A549 (cell line): ENCODE results near the gene CLASP1. TPM values are rescaled to one million over a fixed set of nuclear protein-coding genes. Genes with fewer than 3 reads are reported as not detected.
"Not testable (repeated sequence)": the region's sequence is repeated elsewhere in the genome, so short reads cannot be mapped to it uniquely, and the experiment has no call there.

ENCODE experiments used
- ATAC-seq, 2 experiments: fragments of 200-7000 bp in 1 of 2; fragments of >200 bp in 1 of 2; cut with Nextera tagmentation in 1 of 2; cut with Tn5 transposase in 1 of 2; 3 replicates each; pipeline versions ENCODE4 v1.8.0 to v1.9.1; 2018 to 2020; ENCODE audit warnings: mild to moderate bottlenecking in 1 of 2, moderate library complexity in 1 of 2
- CTCF ChIA-PET: fragments of 300-600 bp; sonication (Branson Sonifier 250); formaldehyde crosslinking; extraction: SDS; loops from one replicate; lab custom pipeline; 2021; ENCODE audit warnings: antibody characterized with exemption, inconsistent platforms; lab: Yijun Ruan, JAX
- POLR2A ChIA-PET: fragments of 350-600 bp; formaldehyde crosslinking; extraction: SDS; loops from one replicate; lab custom pipeline; 2021; ENCODE audit warnings: antibody characterized with exemption, inconsistent platforms; lab: Yijun Ruan, JAX
- DNase-seq, 2 experiments: peaks; one replicate each; pipeline versions ENCODE4 v3.0.0 to v3.0.0-alpha.2; 2011 to 2016; ENCODE audit warnings: low read depth in 1 of 2, low spot score in 1 of 2
- FAIRE-seq: peaks from 2 replicates; lab custom pipeline; 2011; peaks lifted over from hg19 to GRCh38; lab: Jason Lieb, UNC
- H3K27ac ChIP-seq, 2 experiments: fragments of >200 bp; sonication (Bioruptor Twin); formaldehyde crosslinking; 3 replicates each; pipeline ENCODE4 v1.5.1; 2016 to 2017
- H3K4me1 ChIP-seq: fragments of >200 bp; sonication (Bioruptor Twin); formaldehyde crosslinking; 3 replicates; pipeline ENCODE4 v1.6.1; 2016
- H3K4me2 ChIP-seq: fragments of >200 bp; sonication (Bioruptor Twin); formaldehyde crosslinking; 3 replicates; pipeline ENCODE4 v1.6.1; 2016
- H3K4me3 ChIP-seq: fragments of >200 bp; sonication (Bioruptor Twin); formaldehyde crosslinking; 3 replicates; pipeline ENCODE4 v1.5.1; 2016
- H3K9me3 ChIP-seq: fragments of >200 bp; sonication (Bioruptor Twin); formaldehyde crosslinking; 3 replicates; pipeline ENCODE4 v1.6.1; 2016
- BCL3 ChIP-seq: fragments of >200 bp; sonication (Bioruptor Twin); formaldehyde crosslinking; IDR thresholded peaks from 3 replicates; pipeline ENCODE4 v1.6.1; 2016
- CBX8 ChIP-seq: fragments of 200-600 bp; sonication (generic); IDR thresholded peaks from 2 replicates; pipeline ENCODE4 v1.6.1; 2016
- ELK1 ChIP-seq: fragments of 150-350 bp; IDR thresholded peaks from 2 replicates; pipeline ENCODE4 v1.6.1; 2014; ENCODE audit warnings: low read depth, mild to moderate bottlenecking, low read length
- FOSB ChIP-seq: fragments of 250-450 bp; sonication (Bioruptor Pico); IDR thresholded peaks from 2 replicates; pipeline ENCODE4 v1.5.0; 2020; ENCODE audit warnings: mild to moderate bottlenecking, moderate library complexity
- JUNB ChIP-seq: fragments of >200 bp; sonication (Bioruptor Twin); formaldehyde crosslinking; IDR thresholded peaks from 2 replicates; pipeline ENCODE4 v1.6.1; 2016
- KDM5A ChIP-seq: fragments of 200-600 bp; sonication (generic); IDR thresholded peaks from 2 replicates; pipeline ENCODE4 v1.6.1; 2016; ENCODE audit warnings: antibody characterized with exemption, mild to moderate bottlenecking
- NR3C1 ChIP-seq: fragments of >200 bp; sonication (Bioruptor Twin); formaldehyde crosslinking; IDR thresholded peaks from 3 replicates; pipeline ENCODE4 v1.6.1; 2017
- PBX3 ChIP-seq: IDR thresholded peaks from 2 replicates; pipeline ENCODE4 v1.6.1; 2012
- RARB ChIP-seq: fragments of 250-450 bp; sonication (Bioruptor Pico); IDR thresholded peaks from 2 replicates; pipeline ENCODE4 v1.8.0; 2021; ENCODE audit warnings: mild to moderate bottlenecking, moderate library complexity
- RFX5 ChIP-seq: fragments of 450-650 bp; IDR thresholded peaks from 2 replicates; pipeline ENCODE4 v1.7.1; 2014; ENCODE audit warnings: antibody characterized with exemption, mild to moderate bottlenecking, moderate library complexity
- SMC3 ChIP-seq: fragments of >200 bp; sonication (Bioruptor Twin); formaldehyde crosslinking; IDR thresholded peaks from 3 replicates; pipeline ENCODE4 v1.6.1; 2018; ENCODE audit warnings: inconsistent platforms
- SREBF2 ChIP-seq: fragments of 450-650 bp; IDR thresholded peaks from 2 replicates; pipeline ENCODE4 v1.6.1; 2014; ENCODE audit warnings: mild to moderate bottlenecking, moderate library complexity
- TFCP2L1 ChIP-seq: fragments of 250-450 bp; sonication (Bioruptor Pico); IDR thresholded peaks from 2 replicates; pipeline ENCODE4 v1.5.0; 2021; ENCODE audit warnings: mild to moderate bottlenecking
- TP53 ChIP-seq: fragments of 250-450 bp; sonication (Bioruptor Pico); IDR thresholded peaks from 2 replicates; pipeline ENCODE4 v1.5.0; 2021; ENCODE audit warnings: mild to moderate bottlenecking, moderate library complexity
- ZSCAN20 ChIP-seq: fragments of 250-450 bp; sonication (Bioruptor Pico); IDR thresholded peaks from 2 replicates; pipeline ENCODE4 v1.8.0; 2022; ENCODE audit warnings: mild to moderate bottlenecking, moderate library complexity
- WGBS: methylation state at CpG from one replicate; pipeline ENCODE4 v1.1.6; 2017; ENCODE audit errors: missing lambda C conversion rate; 5-methylcytosine and 5-hydroxymethylcytosine counted together
- polyA plus RNA-seq, 4 experiments: library from polyadenylated mRNA; depleted of rRNA in 3 of 4; stranded (reverse); fragments of >200 nt; fragmentation: RNase III in 1 of 4; extraction: RNeasy Plus Mini Kit Qiagen cat#74134 plus additional on column Dnase treatment in 1 of 4; gene quantifications; 2 replicates in 3 of 4; 3 replicates in 1 of 4; pipeline ENCODE4 v1.2.3, GENCODE V29; 2011 to 2017

CLASP1 gene
- polyA plus RNA-seq, 2 of the 4 experiments (the other 2 are of a cell fraction) = 11.7 to 15.8 TPM

- no peak overlapping the region for H3K4me2 ChIP-seq
- FAIRE-seq (no peak), DNase-seq (no peak), ATAC-seq (no peak)
- POLR2A ChIA-PET = no interaction called here
- CTCF ChIA-PET = interaction anchor here (1.4 to 6.2 kb wide), 2 partner anchors 8 to 10 kb away, joined by 4 to 41 read pairs; no protein-coding TSS in a partner anchor
- no peaks in the 10 kb centered on the region for H3K4me1 ChIP-seq
- H3K9me3 ChIP-seq = no peaks in the 10 kb centered on the region
- H3K27ac ChIP-seq = no peak overlapping the region
- no peak for TF ChIP-seq KDM5A
- TF ChIP-seq PBX3 = no peak
- no peak for TF ChIP-seq RARB (CRISPR knock-in tag)
- no peak for TF ChIP-seq NR3C1
- no peak for TF ChIP-seq TP53 (CRISPR knock-in tag)
- TF ChIP-seq SMC3 = no peak
- no peak for TF ChIP-seq ELK1
- no peak for TF ChIP-seq BCL3
- TF ChIP-seq FOSB = no peak
- no peak for TF ChIP-seq SREBF2
- TF ChIP-seq CBX8 = no peak
- TF ChIP-seq TFCP2L1 (CRISPR knock-in tag) = no peak
- no peak for TF ChIP-seq ZSCAN20 (CRISPR knock-in tag)
- WGBS = 95% methylated on average over 6 of the region's 6 CpGs
- no peak overlapping the region for H3K4me3 ChIP-seq
Measured at GRCh38 chr2:121345101-121345500, 304.2 kb downstream of the CLASP1 start.

- H3K4me2 ChIP-seq, H3K27ac ChIP-seq, H3K4me1 ChIP-seq, POLR2A ChIA-PET, ATAC-seq, DNase-seq, FAIRE-seq, H3K9me3 ChIP-seq, H3K4me3 ChIP-seq: not testable (repeated sequence)
- 95% methylated on average over 12 of the region's 12 CpGs for WGBS
- CTCF ChIA-PET = interaction anchor here (0.7 to 6.2 kb wide), 5 partner anchors 9 to 215 kb away, joined by 3 to 41 read pairs (median 4); no protein-coding TSS in a partner anchor
Measured at GRCh38 chr2:121343828-121344399, 305.3 kb downstream of the CLASP1 start.

GRCh38 chr2:121343191-121343590 lies 306.1 kb downstream of the CLASP1 start:
- Histone ChIP-seq H3K4me2 (no peak overlapping the region), H3K9me3 (no peaks in the 10 kb centered on the region), H3K4me3 (no peak overlapping the region), H3K4me1 (no peaks in the 10 kb centered on the region)
- ChIA-PET CTCF (interaction anchor here (0.8 to 6.2 kb wide), 3 partner anchors 12 to 248 kb away, joined by 3 to 41 read pairs (median 5); no protein-coding TSS in a partner anchor), POLR2A (no interaction called here)
- FAIRE-seq = no peak
- 94% methylated on average over 2 of the region's 2 CpGs for WGBS
- no peak for ATAC-seq
- no peak for DNase-seq
- TF ChIP-seq JUNB = no peak
- TF ChIP-seq, all 56 proteins: peak for 0
- H3K27ac ChIP-seq = no peak overlapping the region

- H3K4me3 ChIP-seq = no peak overlapping the region
- WGBS = 88% methylated on average over 5 of the region's 5 CpGs
- no peak overlapping the region for H3K27ac ChIP-seq
- no peak for DNase-seq
- no peaks in the 10 kb centered on the region for H3K4me1 ChIP-seq
- ChIA-PET CTCF (interaction anchor here (1.1 to 6.2 kb wide), 3 partner anchors 13 to 247 kb away, joined by 3 to 41 read pairs (median 5); no protein-coding TSS in a partner anchor), POLR2A (no interaction called here)
- no peak overlapping the region for H3K4me2 ChIP-seq
- TF ChIP-seq RFX5 (no peak), TP53 (CRISPR knock-in tag) (no peak)
- no peaks in the 10 kb centered on the region for H3K9me3 ChIP-seq
- ATAC-seq = no peak
- no peak for FAIRE-seq
Measured at GRCh38 chr2:121342751-121343150, 306.5 kb downstream of the CLASP1 start.
